ENCODE measurements around the gene ZNF862.
A peak's percentile ranks its signal among the peaks of the same experiment; 100 is the strongest.

The ZNF862 gene

GRCh38 chr7:149838224-149838991, at the start of gene ZNF862:
ZNF862 (plus strand) TSS chr7:149838375; CDS start chr7:149838612, 237 bp downstream.
- TF ChIP-seq CTCF (IDR thresholded peaks at IDR 0.05; ENCODE audit: insufficient read depth, low read depth, low read length, missing control alignments) = no peak
- DNase-seq (ENCODE audit: low read depth) = peak; percentile 98
- peak within 1 kb of the TSS; percentile 61 for H3K4me3 ChIP-seq (ENCODE audit: low read depth, low read length)

- H3K4me3 ChIP-seq (ENCODE audit: low read depth, low read length) = no peak overlapping the region
- DNase-seq (ENCODE audit: low read depth) = no peak
- no peak for TF ChIP-seq CTCF (IDR thresholded peaks at IDR 0.05; ENCODE audit: insufficient read depth, low read depth, low read length, missing control alignments)
Measured at GRCh38 chr7:149789101-149789500, 49.1 kb upstream of the ZNF862 start.

- no peak for DNase-seq (ENCODE audit: low read depth)
- TF ChIP-seq CTCF (IDR thresholded peaks at IDR 0.05; ENCODE audit: insufficient read depth, low read depth, low read length, missing control alignments) = peak; percentile 21
- no peak overlapping the region for H3K4me3 ChIP-seq (ENCODE audit: low read depth, low read length)
Measured at GRCh38 chr7:149790146-149790548, 48.0 kb upstream of the ZNF862 start.

- TF ChIP-seq CTCF (IDR thresholded peaks at IDR 0.05; ENCODE audit: insufficient read depth, low read depth, low read length, missing control alignments) = no peak
- no peak for DNase-seq (ENCODE audit: low read depth)
- no peak overlapping the region for H3K4me3 ChIP-seq (ENCODE audit: low read depth, low read length)
Measured at GRCh38 chr7:149790754-149791360, 47.3 kb upstream of the ZNF862 start.

DNA sequence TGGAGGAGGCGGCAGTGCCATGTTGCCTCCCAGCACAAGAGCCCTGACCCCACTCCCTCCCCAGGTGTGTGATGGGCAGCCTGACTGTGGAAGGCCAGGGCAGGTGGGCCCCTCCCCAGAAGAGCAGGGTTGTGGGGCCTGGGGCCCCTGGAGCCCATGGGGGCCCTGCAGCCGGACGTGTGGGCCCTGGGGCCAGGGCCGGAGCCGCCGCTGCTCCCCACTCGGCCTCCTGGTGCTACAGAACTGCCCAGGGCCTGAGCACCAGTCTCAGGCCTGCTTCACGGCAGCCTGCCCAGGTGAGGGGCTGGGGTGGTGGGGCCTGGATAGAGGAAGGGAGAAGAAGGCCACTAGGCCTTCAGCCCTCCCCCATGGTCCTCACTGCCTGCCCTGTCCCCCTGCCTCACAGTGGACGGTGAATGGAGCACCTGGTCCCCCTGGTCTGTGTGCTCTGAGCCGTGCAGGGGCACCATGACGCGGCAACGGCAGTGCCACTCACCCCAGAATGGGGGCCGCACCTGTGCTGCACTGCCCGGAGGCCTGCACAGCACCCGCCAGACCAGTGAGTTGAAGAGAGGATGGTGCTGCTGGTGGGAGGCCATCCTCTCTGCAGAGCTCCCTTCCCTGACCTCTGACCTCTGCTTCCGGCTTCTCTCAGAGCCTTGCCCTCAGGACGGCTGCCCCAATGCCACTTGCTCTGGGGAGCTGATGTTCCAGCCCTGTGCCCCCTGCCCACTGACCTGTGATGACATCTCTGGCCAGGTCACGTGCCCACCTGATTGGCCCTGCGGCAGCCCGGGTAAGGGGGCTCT, 46.6 kb upstream of the ZNF862 start:
- no peak for DNase-seq (ENCODE audit: low read depth)
- no peak for TF ChIP-seq CTCF (IDR thresholded peaks at IDR 0.05; ENCODE audit: insufficient read depth, low read depth, low read length, missing control alignments)
- no peak overlapping the region for H3K4me3 ChIP-seq (ENCODE audit: low read depth, low read length)

- no peak for DNase-seq (ENCODE audit: low read depth)
- H3K4me3 ChIP-seq (ENCODE audit: low read depth, low read length) = no peak overlapping the region
- no peak for TF ChIP-seq CTCF (IDR thresholded peaks at IDR 0.05; ENCODE audit: insufficient read depth, low read depth, low read length, missing control alignments)
Measured at GRCh38 chr7:149792220-149792595, 46.0 kb upstream of the ZNF862 start.
